Activated CD4-positive, CD25-positive, alpha-beta regulatory T cell treated with anti-CD3 and anti-CD28 coated beads, Interleukin-2, amount 50 U/mL, for 72 hours (primary cell): ENCODE measurements around the gene GMFB.

Experiments
- DNase-seq: peaks from one replicate; pipeline ENCODE4 v3.0.0; 2021

Gene GMFB

GRCh38 chr14:54488646-54489317 lies at the start of gene GMFB:
Gene GMFB (minus strand): TSS chr14:54488980. CDS start chr14:54488927, 53 bp downstream.
- DNase-seq = peak; percentile 86

- DNase-seq = no peak
These were observed 49.3 kb upstream of the GMFB start for GRCh38 chr14:54538055-54538454.

GRCh38 chr14:54537651-54538050 lies 48.9 kb upstream of the GMFB start:
- no peak for DNase-seq

GRCh38 chr14:54535646-54536045 lies 46.9 kb upstream of the GMFB start:
- DNase-seq = no peak

GRCh38 chr14:54535126-54535525 lies 46.3 kb upstream of the GMFB start:
- no peak for DNase-seq

- no peak for DNase-seq
These were observed 44.3 kb upstream of the GMFB start for GRCh38 chr14:54533100-54533499.

- DNase-seq = no peak
These were observed 43.6 kb upstream of the GMFB start for GRCh38 chr14:54532111-54533012.

- DNase-seq = no peak
These were observed 41.0 kb upstream of the GMFB start for GRCh38 chr14:54529811-54530210.

- DNase-seq = no peak
These were observed 40.2 kb upstream of the GMFB start for GRCh38 chr14:54528973-54529372.

- DNase-seq = no peak
These were observed 35.6 kb upstream of the GMFB start for GRCh38 chr14:54524410-54524809.

GRCh38 chr14:54516709-54517108 lies 27.9 kb upstream of the GMFB start:
- DNase-seq = no peak

- no peak for DNase-seq
These were observed 26.9 kb upstream of the GMFB start for GRCh38 chr14:54515670-54516069.

- DNase-seq = no peak
These were observed 23.6 kb upstream of the GMFB start for GRCh38 chr14:54512393-54512792.

- DNase-seq = peak; percentile 98
These were observed 21.0 kb upstream of the GMFB start, which contains the start of gene CGRRF1 for GRCh38 chr14:54509546-54510501. Gene CGRRF1 (plus strand): TSS chr14:54509906. CDS start chr14:54509960, 54 bp downstream.

GRCh38 chr14:54503486-54503885 lies 14.7 kb upstream of the GMFB start:
- no peak for DNase-seq

GRCh38 chr14:54502602-54503001 lies 13.8 kb upstream of the GMFB start:
- no peak for DNase-seq

- DNase-seq = no peak
These were observed 12.7 kb upstream of the GMFB start for GRCh38 chr14:54501480-54501879.

GRCh38 chr14:54500744-54501143 lies 12.0 kb upstream of the GMFB start:
- no peak for DNase-seq

GRCh38 chr14:54498579-54498978 lies 9.8 kb upstream of the GMFB start:
- no peak for DNase-seq

GRCh38 chr14:54498095-54498531 lies 9.3 kb upstream of the GMFB start:
- DNase-seq = no peak

GRCh38 chr14:54497224-54497623 lies 8.4 kb upstream of the GMFB start:
- no peak for DNase-seq

- DNase-seq = no peak
These were observed 4.5 kb upstream of the GMFB start for GRCh38 chr14:54493293-54493692.
